HepG2 (cell line): ENCODE results near the gene CYP2W1. TPM values are rescaled to one million over a fixed set of nuclear protein-coding genes. Genes with fewer than 3 reads are reported as not detected.
A peak's percentile ranks its signal among the peaks of the same experiment; 100 is the strongest.

Experiments used
- AGO2 ChIP-seq: fragments of 200-400 bp; formaldehyde crosslinking; optimal IDR thresholded peaks from 2 replicates; pipeline ENCODE3; 2017; ENCODE audit warnings: mild to moderate bottlenecking, low read depth, low read length, moderate library complexity
- ARID2 ChIP-seq: sonication (generic); formaldehyde crosslinking; IDR thresholded peaks from 2 replicates; pipeline ENCODE4 v1.8.1; 2022; ENCODE audit warnings: mild to moderate bottlenecking, missing genetic modification reagents, borderline replicate concordance
- ATF7-NPFF ChIP-seq: sonication (generic); formaldehyde crosslinking; IDR thresholded peaks from 2 replicates; pipeline ENCODE4 v1.8.1; 2023; ENCODE audit warnings: mild to moderate bottlenecking, low read depth, missing genetic modification reagents, moderate library complexity
- BHLHE40 ChIP-seq: IDR thresholded peaks from 2 replicates; pipeline ENCODE4 v1.6.1; 2011; ENCODE audit warnings: low read length, improper control_type of control experiment
- BRCA1 ChIP-seq: sonication (generic); formaldehyde crosslinking; IDR thresholded peaks from 2 replicates; pipeline ENCODE4 v1.4.0; 2020; ENCODE audit warnings: missing genetic modification reagents
- CENPX ChIP-seq: sonication (generic); formaldehyde crosslinking; IDR thresholded peaks from 2 replicates; pipeline ENCODE4 v1.9.0; 2021; ENCODE audit warnings: mild to moderate bottlenecking, missing genetic modification reagents, moderate library complexity
- DNMT3B ChIP-seq: conservative IDR thresholded peaks from 2 replicates; pipeline ENCODE4 v1.6.1; 2016; ENCODE audit warnings: missing biosample characterization, control low read depth
- GFI1 ChIP-seq: sonication (generic); formaldehyde crosslinking; IDR thresholded peaks from 2 replicates; pipeline ENCODE4 v1.5.0; 2020; ENCODE audit warnings: missing genetic modification reagents, mild to moderate bottlenecking, borderline replicate concordance
- HIVEP1 ChIP-seq: sonication (generic); formaldehyde crosslinking; IDR thresholded peaks from 2 replicates; pipeline ENCODE4 v1.4.0; 2020; ENCODE audit warnings: mild to moderate bottlenecking, missing genetic modification reagents
- HNRNPK ChIP-seq: fragments of 200-400 bp; formaldehyde crosslinking; IDR thresholded peaks from 2 replicates; pipeline ENCODE4 v1.6.1; 2018; ENCODE audit warnings: low read length, low read depth, moderate library complexity, mild to moderate bottlenecking; ENCODE audit not compliant: poor library complexity, severe bottlenecking
- MIER3 ChIP-seq: IDR thresholded peaks from 2 replicates; pipeline ENCODE4 v1.6.1; 2016; ENCODE audit warnings: missing compliant biosample characterization, borderline replicate concordance
- MTF1 ChIP-seq: sonication (generic); formaldehyde crosslinking; IDR thresholded peaks from 2 replicates; pipeline ENCODE4 v1.5.0; 2020; ENCODE audit warnings: missing genetic modification reagents
- NFKBIZ ChIP-seq: IDR thresholded peaks from 2 replicates; pipeline ENCODE4 v1.6.1; 2018; ENCODE audit warnings: missing genetic modification reagents, missing compliant biosample characterization
- PITX1 ChIP-seq: sonication (generic); formaldehyde crosslinking; IDR thresholded peaks from 2 replicates; pipeline ENCODE4 v1.5.1; 2020; ENCODE audit warnings: mild to moderate bottlenecking, missing genetic modification reagents
- RBFOX2 ChIP-seq: fragments of 200-400 bp; formaldehyde crosslinking; IDR thresholded peaks from 2 replicates; pipeline ENCODE4 v1.6.1; 2017; ENCODE audit warnings: low read depth, mild to moderate bottlenecking, low read length
- SP140L ChIP-seq: sonication (generic); formaldehyde crosslinking; IDR thresholded peaks from 2 replicates; pipeline ENCODE4 v1.4.0; 2020; ENCODE audit warnings: missing genetic modification reagents, borderline replicate concordance
- SP2 ChIP-seq: sonication (generic); formaldehyde crosslinking; IDR thresholded peaks from 2 replicates; pipeline ENCODE4 v1.5.1; 2020; ENCODE audit warnings: mild to moderate bottlenecking, missing genetic modification reagents
- TAF15 ChIP-seq: fragments of 200-400 bp; formaldehyde crosslinking; IDR thresholded peaks from one replicate; pipeline ENCODE4 v1.6.1; 2018; ENCODE audit warnings: mild to moderate bottlenecking, low read depth, low read length; ENCODE audit not compliant: poor library complexity, severe bottlenecking
- TARDBP ChIP-seq: sonication (generic); formaldehyde crosslinking; IDR thresholded peaks from 2 replicates; pipeline ENCODE4 v1.8.0; 2022; ENCODE audit warnings: mild to moderate bottlenecking, missing genetic modification reagents
- TERF1 ChIP-seq: sonication (generic); formaldehyde crosslinking; IDR thresholded peaks from 2 replicates; pipeline ENCODE4 v1.8.0; 2022; ENCODE audit warnings: mild to moderate bottlenecking, missing genetic modification reagents, moderate library complexity
- XBP1 ChIP-seq: sonication (generic); formaldehyde crosslinking; IDR thresholded peaks from 2 replicates; pipeline ENCODE4 v1.5.0; 2020; ENCODE audit warnings: missing genetic modification reagents
- ZNF335 ChIP-seq: sonication (generic); formaldehyde crosslinking; IDR thresholded peaks from 2 replicates; pipeline ENCODE4 v1.4.0; 2020; ENCODE audit warnings: missing genetic modification reagents
- ZNF678 ChIP-seq: sonication (generic); formaldehyde crosslinking; IDR thresholded peaks from 2 replicates; pipeline ENCODE4 v1.4.0; 2020; ENCODE audit warnings: mild to moderate bottlenecking, missing genetic modification reagents
- ZNF776 ChIP-seq: sonication (generic); formaldehyde crosslinking; IDR thresholded peaks from 2 replicates; pipeline ENCODE4 v1.4.0; 2020; ENCODE audit warnings: mild to moderate bottlenecking, missing genetic modification reagents
- ZNF883 ChIP-seq: sonication (generic); formaldehyde crosslinking; IDR thresholded peaks from 2 replicates; pipeline ENCODE4 v1.5.1; 2020; ENCODE audit warnings: mild to moderate bottlenecking, missing genetic modification reagents; ENCODE audit errors: not compliant biosample characterization
- ZSCAN31 ChIP-seq: sonication (generic); formaldehyde crosslinking; IDR thresholded peaks from 2 replicates; pipeline ENCODE4 v1.5.0; 2020; ENCODE audit warnings: low read depth, mild to moderate bottlenecking, missing genetic modification reagents
- polyA plus RNA-seq, 8 experiments: library from polyadenylated mRNA; depleted of rRNA in 3 of 8; stranded (reverse) in 7 of 8; unstranded in 1 of 8; fragments of >200 nt; fragmentation: Illumina TruSeq in 4 of 8; extraction: Trizol in 4 of 8; gene quantifications; 2 replicates each; pipeline versions ENCODE4 v1.2.1 to v1.2.3, GENCODE V29; 2011 to 2016; ENCODE audit warnings: low read depth in 4 of 8, missing spikeins in 1 of 8, mixed read lengths in 1 of 8; ENCODE audit not compliant: insufficient read depth in 1 of 8
- total RNA-seq, 5 experiments: library from RNA; depleted of rRNA; stranded (reverse); fragments of >200 nt; fragmentation: Illumina TruSeq; extraction: Trizol; gene quantifications; 2 replicates each; pipeline ENCODE4 v1.2.3, GENCODE V29; 2016; ENCODE audit warnings: low read depth in 1 of 5
- TF ChIP-seq, protein P1 (sequence below): IDR thresholded peaks from 2 replicates; pipeline ENCODE4 v1.6.1; 2016
- TF ChIP-seq, protein P2 (sequence below): sonication (generic); formaldehyde crosslinking; conservative IDR thresholded peaks from 2 replicates; pipeline ENCODE4 v1.5.0; 2020; ENCODE audit warnings: missing genetic modification reagents

CYP2W1 gene
- total and polyA plus RNA-seq, 2 of the 13 experiments (the other 11 are each of a cell fraction or from before 2014, with no cell fraction given), result 19.5 to 31.7 TPM

GRCh38 chr7:991729-992656, 9.0 kb downstream of the CYP2W1 start (continued):
- TF ChIP-seq CENPX (CRISPR knock-in tag) (no peak), TAF15 (peak; percentile 23), PITX1 (CRISPR knock-in tag) (no peak; the same call in 1 of the 2 replicates), BHLHE40 (peak; percentile 73), ZNF678 (CRISPR knock-in tag) (no peak), ZSCAN31 (CRISPR knock-in tag) (peak; percentile 59), AGO2 (peak; percentile 96), ZNF776 (CRISPR knock-in tag) (no peak), MTF1 (CRISPR knock-in tag) (no peak), TARDBP (CRISPR knock-in tag) (0 out of 2 replicates have a peak, but pooled peaks have one; percentile 12), BRCA1 (CRISPR knock-in tag) (no peak; the same call in 1 of the 2 replicates), MIER3 (CRISPR knock-in tag) (no peak), GFI1 (0 out of 2 replicates have a peak, but pooled peaks have one; percentile 11), SP140L (CRISPR knock-in tag) (no peak), DNMT3B (CRISPR knock-in tag) (no peak), ARID2 (CRISPR knock-in tag) (0 out of 2 replicates have a peak, but pooled peaks have one; percentile 34), ATF7-NPFF (CRISPR knock-in tag) (peak; percentile 36; the same call in 1 of the 2 replicates), SP2 (CRISPR knock-in tag) (no peak), RBFOX2 (peak; percentile 69), ZNF335 (peak; percentile 96), HNRNPK (no peak), TERF1 (CRISPR knock-in tag) (no peak), NFKBIZ (CRISPR knock-in tag) (no peak), XBP1 (CRISPR knock-in tag) (no peak), HIVEP1 (no peak), ZNF883 (CRISPR knock-in tag) (no peak)
- TF ChIP-seq, protein P1, sequence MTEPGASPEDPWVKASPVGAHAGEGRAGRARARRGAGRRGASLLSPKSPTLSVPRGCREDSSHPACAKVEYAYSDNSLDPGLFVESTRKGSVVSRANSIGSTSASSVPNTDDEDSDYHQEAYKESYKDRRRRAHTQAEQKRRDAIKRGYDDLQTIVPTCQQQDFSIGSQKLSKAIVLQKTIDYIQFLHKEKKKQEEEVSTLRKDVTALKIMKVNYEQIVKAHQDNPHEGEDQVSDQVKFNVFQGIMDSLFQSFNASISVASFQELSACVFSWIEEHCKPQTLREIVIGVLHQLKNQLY, result no peak
- TF ChIP-seq, protein P2, sequence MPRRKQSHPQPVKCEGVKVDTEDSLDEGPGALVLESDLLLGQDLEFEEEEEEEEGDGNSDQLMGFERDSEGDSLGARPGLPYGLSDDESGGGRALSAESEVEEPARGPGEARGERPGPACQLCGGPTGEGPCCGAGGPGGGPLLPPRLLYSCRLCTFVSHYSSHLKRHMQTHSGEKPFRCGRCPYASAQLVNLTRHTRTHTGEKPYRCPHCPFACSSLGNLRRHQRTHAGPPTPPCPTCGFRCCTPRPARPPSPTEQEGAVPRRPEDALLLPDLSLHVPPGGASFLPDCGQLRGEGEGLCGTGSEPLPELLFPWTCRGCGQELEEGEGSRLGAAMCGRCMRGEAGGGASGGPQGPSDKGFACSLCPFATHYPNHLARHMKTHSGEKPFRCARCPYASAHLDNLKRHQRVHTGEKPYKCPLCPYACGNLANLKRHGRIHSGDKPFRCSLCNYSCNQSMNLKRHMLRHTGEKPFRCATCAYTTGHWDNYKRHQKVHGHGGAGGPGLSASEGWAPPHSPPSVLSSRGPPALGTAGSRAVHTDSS (CRISPR knock-in tag), result no peak
